AG04449 (cell line): ENCODE measurements around the gene SPPL3.

ENCODE experiments used
- CTCF ChIA-PET: fragments of 350-600 bp; formaldehyde crosslinking; extraction: SDS; loops from one replicate; lab custom pipeline; 2021; ENCODE audit warnings: antibody characterized with exemption; lab: Yijun Ruan, JAX
- POLR2A ChIA-PET: fragments of 400-600, 350-600 bp; formaldehyde crosslinking; extraction: SDS; loops from one replicate; lab custom pipeline; 2020; ENCODE audit warnings: antibody characterized with exemption, inconsistent platforms; lab: Yijun Ruan, JAX
- DNase-seq: peaks from one replicate; pipeline ENCODE4 v3.0.0-alpha.2; 2010; ENCODE audit warnings: low read depth, low spot score
- H3K4me3 ChIP-seq: 2 replicates; pipeline ENCODE4 v1.5.1; 2011; ENCODE audit warnings: low read depth, mild to moderate bottlenecking, control low read depth, low read length
- CTCF ChIP-seq: IDR thresholded peaks from one replicate; pipeline ENCODE4 v1.5.1; 2011; ENCODE audit warnings: mild to moderate bottlenecking, moderate library complexity, low read length, control low read depth, inconsistent platforms; ENCODE audit not compliant: insufficient read depth; ENCODE audit errors: missing control alignments

The SPPL3 gene

DNA sequence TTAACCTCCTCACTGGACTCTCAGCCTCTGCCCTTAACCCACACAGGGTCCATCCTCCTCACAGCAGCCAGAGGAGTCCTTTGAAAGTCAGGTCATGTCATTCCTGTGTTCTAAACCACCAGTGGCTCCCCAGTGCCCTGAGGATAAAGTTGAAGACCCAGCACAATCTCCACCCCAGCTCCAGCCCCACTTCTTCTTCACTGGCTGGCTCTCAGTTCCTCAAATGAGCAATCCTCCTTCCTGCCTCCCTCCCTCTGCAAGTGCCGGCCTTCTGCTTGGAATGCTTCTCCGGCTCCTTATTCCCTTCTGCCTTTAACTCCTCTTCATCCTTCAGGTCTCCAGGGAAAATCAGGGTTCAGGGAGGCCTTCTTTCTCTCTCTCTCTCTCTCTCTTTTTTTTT is 32.0 kb upstream of the SPPL3 start:
- CTCF ChIA-PET = no interaction called here
- no peak for TF ChIP-seq CTCF
- DNase-seq = no peak
- no peak overlapping the region for H3K4me3 ChIP-seq
- POLR2A ChIA-PET = no interaction called here

DNA sequence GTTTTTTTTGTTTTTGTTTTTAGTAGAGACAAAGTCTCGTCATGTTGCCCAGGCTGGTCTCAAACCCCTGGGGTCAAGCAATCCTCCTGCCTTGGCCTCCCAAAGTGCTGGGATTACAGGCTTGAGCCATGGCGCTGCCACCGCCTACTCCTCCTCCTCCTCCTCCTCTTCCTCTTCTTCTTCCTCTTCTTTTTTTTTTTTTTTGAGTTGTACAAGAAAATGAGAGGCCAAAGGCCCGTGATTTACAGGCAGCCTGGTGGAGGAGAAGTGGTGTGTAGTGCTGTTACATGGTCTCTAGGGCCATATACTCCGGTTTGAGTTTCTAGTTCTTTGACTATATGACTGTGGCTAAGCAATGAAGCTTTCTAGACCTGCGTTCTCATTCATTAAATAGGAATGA is 29.6 kb upstream of the SPPL3 start:
- TF ChIP-seq CTCF = no peak
- ChIA-PET CTCF (interaction anchor here (0.6 kb wide), 2 partner anchors 9 to 178 kb away, joined by 3 read pairs; no protein-coding TSS in a partner anchor), POLR2A (no interaction called here)
- no peak overlapping the region for H3K4me3 ChIP-seq
- no peak for DNase-seq

- ChIA-PET CTCF (interaction anchor here (0.6 kb wide), 2 partner anchors 9 to 179 kb away, joined by 3 read pairs; no protein-coding TSS in a partner anchor), POLR2A (no interaction called here)
- no peak overlapping the region for H3K4me3 ChIP-seq
- TF ChIP-seq CTCF = no peak
- DNase-seq = no peak
Observed at GRCh38 chr12:120932956-120933526, 28.9 kb upstream of the SPPL3 start.

DNA sequence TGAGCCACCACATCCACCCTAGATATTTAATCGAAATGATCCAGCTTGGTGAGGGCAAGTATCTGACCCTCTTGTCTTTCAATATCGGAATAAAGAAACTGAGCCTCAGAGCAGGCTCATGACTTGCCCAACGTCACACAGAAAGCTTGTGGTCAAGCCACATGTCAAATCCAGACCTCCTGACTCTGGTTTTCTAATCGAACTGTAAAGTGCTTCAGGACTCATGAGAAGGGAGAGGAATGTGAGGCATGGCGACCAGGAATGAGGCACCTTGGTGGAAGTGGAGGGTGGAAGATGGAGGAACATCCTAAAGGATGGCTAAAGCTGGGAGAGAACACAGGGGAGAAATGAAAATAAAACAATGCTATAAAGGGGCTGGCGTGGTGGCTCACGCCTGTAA is 27.9 kb upstream of the SPPL3 start:
- TF ChIP-seq CTCF = no peak
- POLR2A ChIA-PET = no interaction called here
- H3K4me3 ChIP-seq = no peak overlapping the region
- CTCF ChIA-PET = no interaction called here
- DNase-seq = no peak

DNA sequence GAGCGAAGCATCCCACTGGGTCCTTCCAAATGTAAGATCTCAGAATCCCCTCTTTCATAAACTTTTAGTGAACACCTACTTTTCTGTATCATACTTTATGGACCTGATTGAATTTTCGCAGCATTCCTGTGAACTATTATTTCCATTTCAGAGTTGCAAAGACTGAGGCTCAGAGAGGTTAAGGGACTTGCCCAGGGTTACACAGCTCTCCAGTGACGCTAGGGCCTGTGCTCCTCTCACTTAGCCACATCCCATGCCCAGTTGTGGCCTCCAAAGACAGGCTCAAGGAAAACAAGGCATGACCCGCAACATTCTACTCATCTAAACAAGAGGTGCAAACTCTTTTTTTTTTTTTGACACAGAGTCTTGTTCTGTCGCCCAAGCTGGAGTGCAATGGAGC is 25.9 kb upstream of the SPPL3 start:
- no peak for TF ChIP-seq CTCF
- POLR2A ChIA-PET = no interaction called here
- CTCF ChIA-PET = interaction anchor here (1.3 kb wide), 1 partner anchor 42 kb away, joined by 5 read pairs; no protein-coding TSS in a partner anchor

GRCh38 chr12:120928864-120929652 is 24.9 kb upstream of the SPPL3 start:
- ChIA-PET CTCF (no interaction called here), POLR2A (no interaction called here)

More for the DNA sequence above, 25.9 kb upstream of the SPPL3 start:
- no peak for DNase-seq
- H3K4me3 ChIP-seq = no peak overlapping the region

More at GRCh38 chr12:120928864-120929652, 24.9 kb upstream of the SPPL3 start:
- no peak for TF ChIP-seq CTCF
- H3K4me3 ChIP-seq = no peak overlapping the region
- DNase-seq = no peak
